ENCODE data around the gene SCAPER.

GRCh38 chr15:76795217-76795616 lies 109.9 kb downstream of the SCAPER start:
- TF ChIP-seq EP300 (IDR thresholded peaks at IDR 0.05) (no peak), POLR2A (IDR thresholded peaks at IDR 0.05; ENCODE audit: low read depth) (no peak), CTCF (IDR thresholded peaks at IDR 0.05) (no peak)

Measured in esophagus muscularis mucosa (tissue), 4 donors.